Measurements from ENCODE around the gene FARSB.

GRCh38 chr2:222622910-222623309 is 33.0 kb downstream of the FARSB start:
- no peak for TF ChIP-seq EZH2 (IDR thresholded peaks at IDR 0.05; ENCODE audit: insufficient read depth, poor library complexity, severe bottlenecking)
- TF ChIP-seq EZH2phosphoT487 (IDR thresholded peaks at IDR 0.05; ENCODE audit: insufficient read depth, low read depth): no peak
